Panc1 (cell line): ENCODE data around the gene PDE1A. TPM values are rescaled to one million over a fixed set of nuclear protein-coding genes. Genes with fewer than 3 reads are reported as not detected.

Experiments used
- ATAC-seq: fragments of 200-7000 bp; cut with Tn5 transposase; 2 replicates; pipeline ENCODE4 v1.9.1; 2020; ENCODE audit warnings: mild to moderate bottlenecking, moderate library complexity
- BruUV-seq: library from RNA; stranded (reverse); fragments of 400-500 nt; replicated peaks from 2 replicates; lab custom pipeline; 2021; lab: Mats Ljungman, UMichigan
- CTCF ChIA-PET: fragments of 300-600 bp; sonication (Branson Sonifier 250); formaldehyde crosslinking; loops from one replicate; lab custom pipeline; 2022; ENCODE audit warnings: antibody characterized with exemption; lab: Charles Lee
- POLR2A ChIA-PET: fragments of 300-600 bp; sonication (Branson Sonifier 250); formaldehyde crosslinking; loops from one replicate; lab custom pipeline; 2022; ENCODE audit warnings: antibody characterized with exemption; lab: Charles Lee
- DNase-seq: peaks from one replicate; pipeline ENCODE4 v3.0.0-alpha.2; 2010; ENCODE audit warnings: low read depth, low spot score
- H3K27ac ChIP-seq: 2 replicates; pipeline ENCODE4 v1.5.1; 2011; ENCODE audit warnings: mild to moderate bottlenecking, low read length, inconsistent platforms
- H3K27me3 ChIP-seq: fragments of 200-500 bp; sonication (Bioruptor generic); 2 replicates; pipeline ENCODE4 v1.6.0; 2014; ENCODE audit warnings: low read length, inconsistent platforms; ENCODE audit not compliant: control insufficient read depth, insufficient read depth
- H3K36me3 ChIP-seq: fragments of 200-500 bp; sonication (Bioruptor generic); 2 replicates; pipeline ENCODE4 v1.5.1; 2014; ENCODE audit warnings: inconsistent platforms, mild to moderate bottlenecking, low read length, moderate library complexity; ENCODE audit not compliant: control insufficient read depth, insufficient read depth
- H3K4me1 ChIP-seq: 2 replicates; pipeline ENCODE4 v1.5.1; 2011; ENCODE audit warnings: inconsistent platforms, mild to moderate bottlenecking, low read length, moderate library complexity; ENCODE audit not compliant: control insufficient read depth, insufficient read depth
- H3K4me3 ChIP-seq, 2 experiments: 2 replicates each; pipeline ENCODE4 v1.5.1; 2011 to 2012; ENCODE audit warnings: low read depth in 2 of 2, low read length in 2 of 2, mild to moderate bottlenecking in 2 of 2, inconsistent platforms in 1 of 2, moderate library complexity in 1 of 2
- H3K9me3 ChIP-seq: fragments of 200-500 bp; sonication (Bioruptor generic); 2 replicates; pipeline ENCODE4 v1.5.1; 2014; ENCODE audit warnings: low read depth, mild to moderate bottlenecking, inconsistent platforms, low read length, moderate library complexity; ENCODE audit not compliant: control insufficient read depth, insufficient read depth
- POLR2AphosphoS5 ChIP-seq: IDR thresholded peaks from 2 replicates; pipeline ENCODE4 v1.6.1; 2012; ENCODE audit warnings: mild to moderate bottlenecking, low read depth, low read length, moderate library complexity
- SIN3A ChIP-seq: IDR thresholded peaks from 2 replicates; pipeline ENCODE4 v1.6.1; 2012; ENCODE audit warnings: low read depth, mild to moderate bottlenecking, low read length, moderate library complexity, borderline replicate concordance; ENCODE audit not compliant: insufficient read depth
- TCF7L2 ChIP-seq: IDR thresholded peaks from 2 replicates; pipeline ENCODE4 v1.6.1; 2011; ENCODE audit warnings: mild to moderate bottlenecking, low read depth, low read length, inconsistent platforms
- in situ Hi-C: cut with HindIII; loops from 2 replicates; pipeline ENCODE4 v1.10.0; 2016; ENCODE audit warnings: low sequenced_read_pairs, low pct_unique_long_range_greater_than_20kb
- intact Hi-C: fragments of 100-400 bp; cut with micrococcal nuclease; formaldehyde crosslinking; loops from one replicate; pipeline ENCODE4 v1.10.0; 2022; ENCODE audit not compliant: unreplicated experiment
- total RNA-seq: library from RNA; stranded (reverse); gene quantifications from one replicate; pipeline ENCODE4 v1.2.1, GENCODE V29; 2021; ENCODE audit not compliant: unreplicated experiment
- TF ChIP-seq, protein P1 (sequence below): fragments of 450-650 bp; IDR thresholded peaks from 2 replicates; pipeline ENCODE4 v1.5.1; 2017; ENCODE audit warnings: mild to moderate bottlenecking
- TF ChIP-seq, protein P2 (sequence below), 2 experiments: IDR thresholded peaks; 2 replicates each; pipeline ENCODE4 v1.6.1; 2011 to 2012; ENCODE audit warnings: low read depth in 2 of 2, control low read depth in 1 of 2, low read length in 1 of 2, mild to moderate bottlenecking in 1 of 2, moderate library complexity in 1 of 2; ENCODE audit not compliant: insufficient read depth in 1 of 2

PDE1A gene
- total RNA-seq, 1 experiment from 2014 or later = 0.08 TPM

DNA sequence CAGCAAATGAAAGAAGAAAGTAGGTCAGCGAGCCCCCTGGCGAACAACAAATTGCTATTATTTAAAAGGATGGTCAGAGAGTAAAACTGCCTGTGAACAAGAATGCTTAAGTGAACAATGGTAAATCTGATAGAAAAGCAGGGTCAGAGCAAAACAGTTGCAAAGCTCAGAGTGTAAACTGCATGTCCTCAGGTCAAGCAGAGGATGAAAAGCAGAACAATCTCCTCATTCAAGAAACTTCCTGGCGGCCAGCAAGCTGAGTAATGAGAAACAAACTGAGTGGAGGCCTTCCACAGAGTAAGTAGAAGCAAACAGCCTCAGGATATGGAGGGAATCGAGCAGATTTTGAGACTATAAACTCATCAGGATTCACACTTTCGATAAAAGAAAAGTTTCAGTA is 323.3 kb downstream of the PDE1A start:
- intact Hi-C loops = no loop called here
- CTCF ChIA-PET = no interaction called here

GRCh38 chr2:182101263-182101662 is 325.6 kb downstream of the PDE1A start:
- CTCF ChIA-PET = no interaction called here
- H3K27ac ChIP-seq = no peak overlapping the region
- TF ChIP-seq, protein P1, sequence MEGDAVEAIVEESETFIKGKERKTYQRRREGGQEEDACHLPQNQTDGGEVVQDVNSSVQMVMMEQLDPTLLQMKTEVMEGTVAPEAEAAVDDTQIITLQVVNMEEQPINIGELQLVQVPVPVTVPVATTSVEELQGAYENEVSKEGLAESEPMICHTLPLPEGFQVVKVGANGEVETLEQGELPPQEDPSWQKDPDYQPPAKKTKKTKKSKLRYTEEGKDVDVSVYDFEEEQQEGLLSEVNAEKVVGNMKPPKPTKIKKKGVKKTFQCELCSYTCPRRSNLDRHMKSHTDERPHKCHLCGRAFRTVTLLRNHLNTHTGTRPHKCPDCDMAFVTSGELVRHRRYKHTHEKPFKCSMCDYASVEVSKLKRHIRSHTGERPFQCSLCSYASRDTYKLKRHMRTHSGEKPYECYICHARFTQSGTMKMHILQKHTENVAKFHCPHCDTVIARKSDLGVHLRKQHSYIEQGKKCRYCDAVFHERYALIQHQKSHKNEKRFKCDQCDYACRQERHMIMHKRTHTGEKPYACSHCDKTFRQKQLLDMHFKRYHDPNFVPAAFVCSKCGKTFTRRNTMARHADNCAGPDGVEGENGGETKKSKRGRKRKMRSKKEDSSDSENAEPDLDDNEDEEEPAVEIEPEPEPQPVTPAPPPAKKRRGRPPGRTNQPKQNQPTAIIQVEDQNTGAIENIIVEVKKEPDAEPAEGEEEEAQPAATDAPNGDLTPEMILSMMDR = peak; percentile 16; the same call in 1 of the 2 replicates
- TF ChIP-seq, protein P2, sequence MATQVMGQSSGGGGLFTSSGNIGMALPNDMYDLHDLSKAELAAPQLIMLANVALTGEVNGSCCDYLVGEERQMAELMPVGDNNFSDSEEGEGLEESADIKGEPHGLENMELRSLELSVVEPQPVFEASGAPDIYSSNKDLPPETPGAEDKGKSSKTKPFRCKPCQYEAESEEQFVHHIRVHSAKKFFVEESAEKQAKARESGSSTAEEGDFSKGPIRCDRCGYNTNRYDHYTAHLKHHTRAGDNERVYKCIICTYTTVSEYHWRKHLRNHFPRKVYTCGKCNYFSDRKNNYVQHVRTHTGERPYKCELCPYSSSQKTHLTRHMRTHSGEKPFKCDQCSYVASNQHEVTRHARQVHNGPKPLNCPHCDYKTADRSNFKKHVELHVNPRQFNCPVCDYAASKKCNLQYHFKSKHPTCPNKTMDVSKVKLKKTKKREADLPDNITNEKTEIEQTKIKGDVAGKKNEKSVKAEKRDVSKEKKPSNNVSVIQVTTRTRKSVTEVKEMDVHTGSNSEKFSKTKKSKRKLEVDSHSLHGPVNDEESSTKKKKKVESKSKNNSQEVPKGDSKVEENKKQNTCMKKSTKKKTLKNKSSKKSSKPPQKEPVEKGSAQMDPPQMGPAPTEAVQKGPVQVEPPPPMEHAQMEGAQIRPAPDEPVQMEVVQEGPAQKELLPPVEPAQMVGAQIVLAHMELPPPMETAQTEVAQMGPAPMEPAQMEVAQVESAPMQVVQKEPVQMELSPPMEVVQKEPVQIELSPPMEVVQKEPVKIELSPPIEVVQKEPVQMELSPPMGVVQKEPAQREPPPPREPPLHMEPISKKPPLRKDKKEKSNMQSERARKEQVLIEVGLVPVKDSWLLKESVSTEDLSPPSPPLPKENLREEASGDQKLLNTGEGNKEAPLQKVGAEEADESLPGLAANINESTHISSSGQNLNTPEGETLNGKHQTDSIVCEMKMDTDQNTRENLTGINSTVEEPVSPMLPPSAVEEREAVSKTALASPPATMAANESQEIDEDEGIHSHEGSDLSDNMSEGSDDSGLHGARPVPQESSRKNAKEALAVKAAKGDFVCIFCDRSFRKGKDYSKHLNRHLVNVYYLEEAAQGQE (IDR thresholded peaks at IDR 0.05; ENCODE audit: insufficient read depth in 1 of 2, low read depth in 2 of 2, low read length in 1 of 2) = no peak
- H3K4me3 ChIP-seq = no peak overlapping the region
- in situ Hi-C loops = no loop called here
- no peak for DNase-seq
- ATAC-seq = 0 out of 2 replicates have a peak, but pooled peaks have one; percentile 62
- no peaks in the 10 kb centered on the region for H3K36me3 ChIP-seq
- no peaks in the 10 kb centered on the region for H3K4me1 ChIP-seq
- no peaks in the 10 kb centered on the region for H3K9me3 ChIP-seq
- H3K27me3 ChIP-seq = no peaks in the 10 kb centered on the region
- BruUV-seq = no TSS peak
- POLR2A ChIA-PET = interaction anchor here (0.6 kb wide), 1 partner anchor 368 kb away, joined by 3 read pairs; no protein-coding TSS in a partner anchor
- intact Hi-C loops = no loop called here

More for the DNA sequence above, 323.3 kb downstream of the PDE1A start:
- no peak for TF ChIP-seq TCF7L2
- no TSS peak for BruUV-seq
- no peaks in the 10 kb centered on the region for H3K36me3 ChIP-seq
- H3K27ac ChIP-seq = no peak overlapping the region
- no peaks in the 10 kb centered on the region for H3K9me3 ChIP-seq
- ATAC-seq (no peak), DNase-seq (no peak)
- no peak overlapping the region for H3K4me3 ChIP-seq
- POLR2A ChIA-PET = no interaction called here
- H3K27me3 ChIP-seq = no peaks in the 10 kb centered on the region
- in situ Hi-C loops = no loop called here
- no peaks in the 10 kb centered on the region for H3K4me1 ChIP-seq

DNA sequence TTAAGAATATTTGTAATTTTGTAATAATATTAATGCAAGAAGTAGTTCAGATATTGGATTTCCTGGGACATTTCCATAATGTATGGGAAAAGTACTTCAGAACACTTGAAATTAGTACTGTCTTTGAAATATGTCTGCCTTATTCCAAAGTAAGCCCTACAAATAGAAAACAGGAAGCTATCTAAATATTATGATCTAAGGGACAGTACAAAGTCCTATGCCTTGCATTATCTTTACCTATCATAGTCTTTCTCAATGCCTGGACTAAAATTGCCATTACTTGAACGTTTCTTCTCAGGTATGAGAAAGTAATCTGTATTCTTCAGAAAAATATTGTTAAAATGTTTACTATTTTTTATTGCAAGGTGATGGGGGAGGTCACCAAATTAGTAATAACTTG is 328.2 kb downstream of the PDE1A start:
- TF ChIP-seq POLR2AphosphoS5 (no peak), TCF7L2 (no peak), SIN3A (no peak)
- TF ChIP-seq, protein P1 = no peak
- TF ChIP-seq, protein P2 (IDR thresholded peaks at IDR 0.05; ENCODE audit: insufficient read depth in 1 of 2, low read depth in 2 of 2, low read length in 1 of 2) = no peak
- in situ Hi-C loops (loop anchor here (25.0 kb wide), 1 partner anchor 336 kb away; no protein-coding TSS in a partner anchor), intact Hi-C loops (no loop called here)
- BruUV-seq = no TSS peak
- H3K27me3 ChIP-seq = no peaks in the 10 kb centered on the region
- no peaks in the 10 kb centered on the region for H3K9me3 ChIP-seq
- ChIA-PET POLR2A (no interaction called here), CTCF (interaction anchor here (0.5 kb wide), 1 partner anchor 145 kb away, joined by 3 read pairs; no protein-coding TSS in a partner anchor)
- H3K4me1 ChIP-seq = no peaks in the 10 kb centered on the region
- H3K4me3 ChIP-seq = no peak overlapping the region
- no peaks in the 10 kb centered on the region for H3K36me3 ChIP-seq
- ATAC-seq = no peak
- DNase-seq = no peak
- no peak overlapping the region for H3K27ac ChIP-seq
